Stimulated activated CD4-positive, alpha-beta T cell treated with anti-CD3 and anti-CD28 coated beads, TNF-alpha, amount 100 ng/mL, for 4 hours (primary cell): ENCODE data around the gene DEGS2.
A peak's percentile ranks its signal among the peaks of the same experiment; 100 is the strongest.

Experiments
- DNase-seq, 3 experiments: peaks; one replicate each; pipeline ENCODE4 v3.0.0-alpha.2; 2020; ENCODE audit warnings: low read depth in 3 of 3

The DEGS2 gene

DNA sequence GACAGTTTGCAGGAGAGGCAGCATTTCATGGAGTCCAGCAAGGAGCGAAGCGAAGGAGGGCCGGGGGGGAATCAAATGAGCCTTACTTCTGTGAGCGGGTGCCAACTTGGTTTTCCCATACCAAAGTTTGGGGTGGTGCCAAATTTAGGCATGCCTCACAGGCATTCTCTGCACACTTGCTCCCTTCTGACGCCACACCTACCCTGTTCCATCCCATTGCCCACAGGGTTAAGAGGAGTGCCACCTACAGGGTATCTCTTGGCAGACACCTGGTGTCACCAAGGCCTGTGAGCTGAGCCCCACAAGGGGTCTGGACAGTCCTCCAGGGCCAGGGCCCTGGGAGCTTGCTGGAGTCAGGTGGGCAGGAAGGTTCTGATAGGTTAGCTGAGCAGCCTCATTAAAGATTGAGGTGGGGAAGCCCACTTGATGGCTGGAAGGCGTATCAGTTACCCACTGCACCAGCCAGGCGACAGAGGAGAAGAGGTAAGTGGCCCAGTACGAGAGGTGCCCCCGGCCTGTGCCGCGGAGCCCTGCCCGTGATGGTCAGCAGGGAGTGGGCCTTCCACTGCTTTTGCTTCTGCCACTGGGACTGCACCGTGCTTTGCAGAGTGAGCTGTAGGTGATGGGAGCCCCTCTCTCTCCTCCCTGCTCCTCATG is 45.2 kb downstream of the DEGS2 start:
- DNase-seq, result no peak

DNA sequence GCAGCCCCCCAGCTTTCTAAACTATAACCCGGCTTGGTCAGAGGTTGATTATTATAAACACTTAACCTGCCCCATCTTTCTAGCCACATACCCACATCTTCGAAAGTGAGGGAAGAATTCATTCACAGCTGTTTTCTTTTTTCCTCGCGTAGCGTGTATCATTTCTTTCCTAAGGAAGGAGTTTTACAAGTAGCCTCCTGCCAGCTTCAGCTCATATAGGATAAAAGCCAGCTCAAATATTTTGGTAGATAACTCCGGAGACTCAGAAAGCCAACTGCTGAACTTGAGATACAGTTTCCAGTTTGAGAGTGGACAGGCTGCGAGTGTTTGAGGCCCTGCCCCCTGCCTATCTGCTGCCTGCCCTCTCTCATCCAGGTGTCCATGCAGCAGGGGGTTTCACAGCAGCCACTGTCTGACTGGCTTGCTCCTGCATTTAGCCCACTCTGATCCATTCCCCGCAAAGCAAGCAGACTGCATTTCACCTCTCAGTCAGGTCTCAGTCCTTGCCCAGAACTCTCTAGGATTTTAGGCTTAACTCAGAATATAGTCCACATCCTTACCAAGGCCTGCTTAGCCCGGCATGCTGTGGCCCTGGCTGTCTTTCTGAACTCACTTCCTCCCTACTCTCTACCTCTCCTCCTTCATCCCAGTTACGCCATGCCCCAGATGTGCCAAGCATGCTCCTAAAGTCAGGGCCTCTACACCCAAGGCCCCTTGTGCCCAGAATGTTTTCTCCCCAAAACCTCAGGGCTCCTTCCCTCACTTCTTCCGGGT is 47.3 kb downstream of the DEGS2 start:
- no peak for DNase-seq

DNA sequence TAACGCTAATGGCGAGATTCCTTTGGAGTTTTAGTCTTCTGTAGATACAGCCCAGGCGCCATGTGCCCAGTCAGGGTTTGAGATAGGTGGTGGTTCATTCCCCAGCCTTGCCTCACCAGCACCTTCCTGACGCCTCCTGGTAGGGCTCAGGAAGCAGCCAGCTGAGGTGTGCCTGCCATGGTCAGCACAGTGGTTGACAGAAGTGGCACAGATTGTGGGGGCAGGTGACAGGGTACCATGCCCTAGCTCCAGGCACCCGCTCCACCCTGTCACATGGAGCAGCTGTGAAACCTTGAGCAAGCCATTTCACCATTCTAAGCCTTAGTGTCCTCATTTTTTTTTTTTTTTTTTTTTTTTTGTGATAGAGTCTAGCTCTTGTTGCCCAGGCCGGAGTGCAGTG is 48.6 kb downstream of the DEGS2 start:
- DNase-seq, result no peak

DNA sequence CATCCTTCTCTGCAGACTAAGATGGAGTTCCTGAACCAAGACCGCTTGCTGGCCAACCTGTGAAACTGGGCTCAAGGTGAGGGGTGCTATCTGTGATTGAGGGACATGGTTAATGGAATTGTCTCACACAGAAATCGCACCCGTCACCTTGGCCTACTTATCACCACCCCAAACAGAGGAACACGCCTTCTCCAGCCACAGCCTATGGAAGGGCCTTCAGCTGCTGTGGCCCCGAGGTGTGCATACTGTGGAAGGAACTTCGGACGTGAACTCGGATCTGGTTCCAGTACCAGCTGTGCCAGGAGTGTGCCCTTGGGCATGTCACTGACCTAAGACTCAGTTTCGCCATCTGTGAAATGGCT is 49.9 kb downstream of the DEGS2 start:
- DNase-seq, result no peak

DNA sequence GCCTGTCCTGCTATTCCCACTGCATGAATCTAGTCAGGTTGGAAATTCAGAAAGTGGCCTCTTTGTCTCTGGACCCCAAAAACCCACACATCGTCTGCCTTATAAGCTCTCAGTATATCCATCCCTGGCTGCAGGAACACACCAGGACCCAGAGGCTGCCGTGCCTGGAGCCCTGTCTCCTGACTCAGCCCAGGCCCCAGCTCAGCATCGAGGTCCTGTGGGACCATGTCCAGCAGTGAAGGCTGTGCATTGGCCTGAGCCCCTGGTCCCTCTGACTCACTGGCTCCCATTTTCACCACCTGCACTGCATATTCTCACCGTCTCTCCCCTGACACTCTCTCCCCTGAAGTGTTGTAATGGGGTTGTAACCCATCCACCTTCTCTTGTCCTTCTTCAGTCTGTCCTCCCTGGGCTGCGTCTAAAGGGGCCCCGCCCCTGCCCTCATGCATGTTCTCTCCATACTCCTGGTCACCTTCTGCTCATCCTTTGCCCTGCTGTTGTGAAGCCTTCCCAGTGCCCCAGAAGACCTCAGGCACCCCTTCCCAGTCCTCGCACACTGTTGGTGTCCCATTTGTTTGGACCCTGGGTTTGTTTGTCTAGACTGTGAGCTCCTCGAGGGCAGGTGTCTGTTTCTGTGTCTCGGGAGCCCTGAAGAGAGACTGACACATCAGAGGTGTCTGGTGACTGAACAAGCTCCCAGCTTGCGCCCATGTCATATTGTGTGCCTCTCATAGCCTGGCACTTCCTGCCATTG is 50.4 kb downstream of the DEGS2 start:
- DNase-seq, result no peak

DNA sequence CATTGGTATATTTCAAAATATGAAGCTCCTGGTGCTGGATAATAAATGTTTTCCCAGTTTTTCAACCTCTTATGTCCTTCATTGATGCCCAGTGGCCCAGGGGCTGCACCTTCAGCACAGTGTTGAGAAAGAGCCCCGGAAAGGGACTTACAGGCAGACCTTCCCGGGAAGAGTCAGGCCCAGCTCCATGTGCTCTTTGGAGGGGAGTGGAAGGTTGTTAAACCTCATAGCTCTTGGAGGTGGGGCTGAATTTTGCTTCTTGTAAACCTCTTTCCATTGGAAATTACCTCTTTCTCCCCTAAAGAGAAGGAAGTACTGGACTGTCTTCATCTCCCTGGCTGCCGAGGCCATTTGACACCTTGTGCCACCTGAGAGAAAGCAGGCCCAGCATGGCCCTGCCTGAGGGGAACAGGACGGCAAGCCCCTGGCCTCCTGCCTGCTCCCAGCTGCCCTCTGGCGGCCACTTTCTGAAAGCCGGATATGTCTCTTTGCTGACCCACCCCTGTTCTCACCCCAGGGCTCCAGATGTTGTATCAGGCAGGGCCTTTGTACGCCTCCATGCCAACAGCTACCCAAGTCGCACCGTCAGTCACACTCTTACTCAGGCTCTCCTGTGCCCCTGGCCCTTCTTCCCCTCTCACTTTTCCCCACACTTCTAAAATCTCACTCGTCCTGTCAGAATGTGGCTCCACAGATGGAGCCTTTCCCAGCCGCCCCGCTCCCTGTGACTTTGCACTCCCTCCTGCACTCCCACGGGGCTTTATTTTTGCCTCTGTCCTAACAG is 51.2 kb downstream of the DEGS2 start:
- DNase-seq, result peak; percentile 78 to 83 (median 80)

DNA sequence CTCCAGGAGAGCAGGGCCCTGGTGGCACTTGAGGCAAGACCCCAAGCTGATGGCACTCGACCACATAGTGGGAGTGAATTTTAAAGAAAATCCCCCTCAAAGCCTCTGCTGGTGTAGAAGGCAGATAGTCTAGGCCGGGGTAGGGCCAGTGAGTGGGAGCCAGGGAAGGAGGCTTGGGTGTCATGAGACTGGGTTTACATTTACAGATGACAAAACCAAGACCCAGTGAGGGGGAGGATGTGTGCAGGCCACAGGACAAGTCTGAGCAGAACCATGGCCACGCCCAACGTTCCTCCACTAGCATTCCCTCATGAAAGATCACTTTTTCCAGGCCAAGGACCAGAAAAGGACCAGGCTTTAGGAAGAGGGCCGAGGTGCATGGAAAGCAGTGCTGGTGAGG is 52.2 kb downstream of the DEGS2 start:
- DNase-seq, result no peak

DNA sequence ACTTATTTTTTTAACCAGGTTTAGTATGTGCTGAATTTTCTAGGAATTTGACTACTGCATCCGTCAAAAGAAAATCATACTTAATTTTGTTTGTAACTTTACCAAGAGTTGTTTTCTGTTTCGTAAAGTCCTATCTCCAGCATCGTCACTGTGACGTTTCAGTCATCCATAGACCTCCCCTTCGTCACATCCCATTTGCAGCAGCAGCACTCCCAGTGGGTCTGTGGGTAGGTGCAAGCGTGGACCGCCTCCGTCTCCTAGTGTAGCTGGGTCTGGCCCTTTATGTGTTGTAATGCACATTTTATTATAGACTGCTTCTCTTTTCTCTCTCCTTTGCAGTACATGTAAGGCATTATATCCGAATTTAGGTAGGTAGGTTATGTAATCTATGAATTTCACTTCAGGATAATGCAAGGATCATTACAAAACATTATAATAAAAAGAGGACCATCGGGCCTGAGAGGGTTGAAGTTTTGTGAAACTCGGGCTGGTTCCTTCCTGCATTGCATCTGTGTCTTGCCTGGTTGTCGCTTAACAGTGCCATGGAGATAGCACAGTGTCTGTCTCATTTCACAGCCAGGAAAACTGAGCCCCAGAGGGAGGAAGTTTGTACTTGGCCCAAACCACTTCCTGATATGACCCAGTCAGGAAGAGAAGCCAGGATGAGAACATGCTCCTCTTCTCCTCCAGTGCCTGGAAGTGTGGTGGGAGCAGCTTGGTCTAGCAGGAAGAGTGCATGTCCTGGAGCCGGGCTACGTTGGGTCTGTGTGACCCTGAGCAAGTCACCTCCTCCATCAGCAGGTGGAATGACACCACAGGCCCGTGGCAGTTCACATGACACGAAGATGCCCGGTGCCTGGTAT is 53.0 kb downstream of the DEGS2 start:
- DNase-seq, result no peak

DNA sequence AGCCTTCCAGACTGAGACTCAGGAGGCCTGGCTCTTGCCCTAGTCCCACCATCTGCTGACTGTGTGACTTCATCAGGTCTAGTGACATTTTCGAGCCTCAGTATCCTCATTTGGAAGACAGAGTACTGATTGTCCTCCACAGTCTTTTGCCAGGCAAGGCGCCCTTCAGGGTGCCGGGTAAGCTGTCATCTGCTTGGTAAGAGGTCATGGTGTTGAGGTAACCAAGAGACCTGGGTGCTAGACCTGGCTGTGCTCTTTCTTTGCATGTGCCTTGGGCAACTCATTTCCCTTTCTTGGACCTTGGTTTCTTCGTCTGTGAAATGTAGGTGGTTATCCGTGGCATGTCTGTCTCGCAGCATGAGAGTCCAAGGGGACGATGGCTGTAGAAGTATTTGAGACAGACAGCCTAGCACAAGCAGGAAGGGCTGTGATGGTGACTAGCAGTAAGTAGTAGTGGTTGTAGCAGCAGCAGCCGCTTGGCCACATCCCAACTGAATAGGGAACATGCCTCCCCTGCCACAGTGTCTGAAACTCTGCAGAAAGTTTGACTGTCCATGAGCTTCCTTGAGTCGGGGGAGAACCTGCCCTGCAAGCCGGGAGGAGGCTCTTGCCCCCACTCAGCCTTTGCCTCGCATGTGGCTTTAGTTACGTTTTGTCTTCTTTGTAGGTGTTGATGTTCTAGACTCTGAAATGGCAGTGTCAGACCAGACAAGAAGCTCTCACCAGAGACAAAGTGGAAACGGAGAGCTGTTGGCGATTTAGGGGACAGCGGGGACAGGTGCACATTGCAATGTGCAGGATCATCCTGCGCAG is 53.9 kb downstream of the DEGS2 start:
- DNase-seq, result no peak

DNA sequence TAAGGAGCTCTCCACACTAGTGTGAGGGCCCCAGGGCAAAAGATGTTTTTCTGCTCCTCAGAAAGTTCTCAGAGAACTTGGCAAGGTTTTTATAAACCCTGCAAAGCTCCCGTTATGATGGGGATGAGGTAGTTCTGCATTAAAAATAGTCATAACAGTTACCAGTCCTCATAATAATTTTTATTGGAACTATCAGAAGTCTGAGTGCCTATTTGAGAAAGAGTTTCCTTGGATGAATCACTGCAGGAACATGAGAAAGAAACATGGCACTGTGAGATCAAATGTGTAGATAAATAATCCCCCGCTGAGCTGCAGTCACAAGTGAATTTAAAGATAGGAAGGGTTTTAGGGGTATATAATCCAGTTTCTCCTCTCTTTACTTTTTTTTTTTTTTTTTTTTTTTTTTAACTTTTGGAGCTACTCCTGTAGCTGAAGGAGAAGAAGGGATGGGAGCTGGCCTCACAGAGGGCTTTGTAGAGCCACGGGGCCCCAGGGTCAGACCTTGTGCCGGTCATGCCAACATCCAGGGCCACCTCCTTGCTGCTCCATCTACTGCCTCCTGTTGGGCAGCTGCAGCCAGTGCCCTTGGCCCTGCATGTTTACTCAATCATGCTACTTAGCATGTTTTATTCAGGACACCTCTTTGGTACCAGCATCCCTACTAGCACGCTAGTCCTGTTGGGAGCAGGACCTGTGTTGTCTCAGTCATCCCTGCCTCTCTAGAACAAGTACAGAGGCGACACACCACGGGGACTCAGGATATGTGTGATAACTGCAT is 54.7 kb downstream of the DEGS2 start:
- no peak for DNase-seq

DNA sequence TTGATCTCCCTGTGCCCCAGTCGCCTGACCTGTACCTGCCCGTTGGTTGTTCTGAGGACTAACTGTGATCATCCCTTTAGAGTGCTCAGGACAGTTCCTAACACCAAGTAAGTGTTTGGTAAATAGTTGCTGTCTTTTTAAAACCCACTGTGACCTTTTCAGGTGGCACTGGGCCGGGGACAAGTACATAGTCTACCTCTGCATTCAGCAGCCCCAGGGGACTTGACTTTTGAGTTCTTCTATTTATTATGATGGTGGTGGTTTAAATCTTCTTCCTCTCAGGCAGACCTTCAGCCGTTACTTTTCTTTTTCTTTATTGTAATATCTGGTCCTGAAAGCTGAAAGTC is 55.5 kb downstream of the DEGS2 start:
- DNase-seq, result no peak

DNA sequence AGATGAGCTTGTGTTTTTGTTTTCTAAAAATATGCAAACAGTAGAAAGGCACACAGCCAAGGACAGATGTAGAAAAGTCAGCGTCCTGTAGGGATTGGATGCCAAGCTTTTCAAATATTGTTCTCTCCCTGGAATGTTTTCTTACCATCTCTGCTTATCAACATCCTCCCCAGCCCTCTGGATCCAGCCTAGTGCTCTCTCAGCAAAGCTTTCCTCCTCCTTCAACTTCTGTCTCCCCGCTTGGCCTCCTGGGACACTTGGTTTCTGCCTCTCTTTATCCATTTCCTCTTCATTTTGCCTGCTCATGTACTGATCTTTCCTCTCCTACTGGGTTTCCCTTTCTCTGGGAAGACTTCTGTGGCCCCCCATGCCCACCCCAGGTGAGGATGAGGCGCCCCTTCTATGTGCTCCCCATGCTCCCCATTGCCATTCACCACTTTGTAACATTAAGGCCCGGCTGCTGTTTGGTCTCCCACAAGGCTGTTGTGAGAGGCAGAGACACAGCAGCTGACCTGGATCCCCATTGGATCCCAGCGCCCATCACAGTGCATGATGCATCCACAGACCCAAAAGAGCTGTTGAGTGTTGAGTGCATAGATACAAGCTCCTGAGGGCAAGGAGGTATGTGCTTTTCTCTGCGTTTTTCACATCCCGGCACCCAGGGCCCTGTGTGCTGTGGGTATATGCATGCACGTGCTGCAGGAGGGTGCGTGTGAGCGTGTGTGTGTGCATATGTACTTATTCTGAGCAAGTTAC is 56.0 kb downstream of the DEGS2 start:
- DNase-seq, result no peak

DNA sequence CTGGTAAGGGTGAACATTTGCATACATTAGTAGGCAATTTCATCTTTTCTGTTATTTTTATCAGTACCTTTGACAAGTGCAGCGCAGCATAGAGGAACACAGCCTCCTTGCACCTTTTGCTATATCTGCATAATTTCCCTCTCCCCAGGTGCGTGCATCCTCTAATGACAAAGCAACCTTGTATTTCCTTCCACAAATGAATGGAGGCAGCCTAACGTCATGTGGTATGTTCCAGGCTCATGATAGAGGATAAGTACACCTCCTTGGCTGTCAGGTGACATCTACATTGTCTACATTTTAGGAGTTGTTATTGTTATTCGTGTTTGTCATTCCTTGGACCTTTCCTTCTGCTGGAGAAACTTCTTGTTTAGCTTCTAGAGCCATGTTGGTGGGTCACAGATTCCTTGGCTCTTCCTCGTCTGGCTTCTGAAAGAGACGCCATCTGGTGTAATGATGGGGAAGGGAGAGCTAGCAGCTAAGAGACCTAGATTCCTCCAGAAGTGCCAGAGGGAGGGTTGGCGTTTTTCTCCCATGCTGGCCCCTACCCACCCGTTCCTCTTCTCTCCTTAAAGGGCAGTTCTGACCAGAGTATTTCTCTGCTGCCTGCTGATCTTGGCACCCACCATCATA is 57.2 kb downstream of the DEGS2 start:
- no peak for DNase-seq

DNA sequence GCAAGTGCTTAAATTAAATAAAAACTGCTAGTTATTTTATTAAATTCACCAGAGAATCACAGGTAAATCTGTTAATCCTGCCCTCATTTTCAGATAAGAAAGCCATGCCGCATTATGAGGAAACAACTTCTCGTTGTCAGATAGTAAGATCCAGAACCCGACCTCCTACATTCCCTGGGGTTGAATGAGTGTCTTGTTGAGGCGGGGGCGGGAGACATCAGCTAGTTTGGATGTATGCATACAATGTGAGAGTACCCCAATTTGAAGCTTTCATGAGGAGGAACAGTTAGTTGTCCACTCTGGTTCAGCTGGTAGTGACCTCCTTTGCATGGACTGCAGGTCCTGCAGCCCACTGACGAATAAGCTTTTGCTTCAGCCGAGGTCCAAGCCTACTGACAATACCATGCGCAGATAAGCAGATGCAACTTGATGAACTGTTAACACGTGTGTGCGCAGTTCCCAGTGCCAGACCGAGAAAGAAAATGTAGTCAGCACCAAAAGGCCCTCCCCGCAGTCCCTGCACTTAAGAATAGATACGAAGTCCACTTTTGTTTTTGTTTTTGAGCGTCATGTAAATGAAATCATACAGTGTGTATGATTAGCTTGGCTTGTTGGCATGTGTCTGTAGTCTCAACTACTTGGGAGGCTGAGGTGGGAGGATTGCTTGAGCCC is 59.3 kb downstream of the DEGS2 start:
- DNase-seq, result no peak

DNA sequence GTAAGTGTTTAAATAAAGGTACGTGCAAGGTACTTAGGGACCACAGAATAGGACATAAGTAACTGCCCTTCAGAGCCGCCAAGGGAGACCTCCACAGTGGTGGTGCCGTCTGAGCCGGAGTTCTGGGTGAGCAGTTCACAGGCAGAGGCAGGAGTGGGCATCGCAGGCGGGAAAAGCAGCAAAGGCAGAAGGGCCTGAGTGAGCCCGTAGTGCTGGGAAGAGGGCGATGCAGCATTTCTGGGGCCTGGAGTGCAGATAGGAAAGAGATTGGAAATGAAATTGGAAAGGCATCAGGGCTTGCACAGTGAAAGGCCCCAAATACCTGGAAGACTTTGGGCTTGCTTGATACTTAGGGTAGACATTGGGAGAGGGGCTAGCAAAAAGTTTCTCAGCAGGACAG is 61.3 kb downstream of the DEGS2 start:
- no peak for DNase-seq

DNA sequence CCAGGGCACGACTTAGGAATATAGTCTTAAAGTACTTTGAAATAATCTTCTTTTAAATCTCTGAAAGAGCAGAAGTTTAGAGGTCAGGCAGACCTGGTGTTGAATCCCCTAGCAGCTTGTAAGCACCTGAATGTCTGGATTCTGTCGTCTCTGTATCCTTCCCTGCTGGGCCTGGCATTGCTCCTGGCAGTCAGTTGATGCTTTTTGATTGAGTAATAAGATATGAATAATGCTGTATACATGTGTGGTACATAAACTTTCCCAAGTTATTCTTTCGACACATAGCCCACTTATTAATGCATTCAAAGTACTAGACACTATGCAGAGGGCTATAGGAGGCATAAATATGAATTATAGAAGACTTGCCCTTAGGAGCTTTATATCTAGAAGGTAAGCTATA is 62.8 kb downstream of the DEGS2 start:
- DNase-seq, result no peak
